Hepatocyte (in vitro differentiated cells): ENCODE data around the gene VASN.

Source experiments
- EZH2 ChIP-seq: fragments of 200-600 bp; sonication (generic); IDR thresholded peaks from 2 replicates; pipeline ENCODE4 v1.6.1; 2016; ENCODE audit warnings: antibody characterized with exemption, mild to moderate bottlenecking, borderline replicate concordance
- TF ChIP-seq, protein P1 (sequence below): fragments of 200-600 bp; sonication (generic); IDR thresholded peaks from 2 replicates; pipeline ENCODE4 v1.5.1; 2016; ENCODE audit warnings: antibody characterized with exemption, mild to moderate bottlenecking; ENCODE audit not compliant: poor library complexity

DNA sequence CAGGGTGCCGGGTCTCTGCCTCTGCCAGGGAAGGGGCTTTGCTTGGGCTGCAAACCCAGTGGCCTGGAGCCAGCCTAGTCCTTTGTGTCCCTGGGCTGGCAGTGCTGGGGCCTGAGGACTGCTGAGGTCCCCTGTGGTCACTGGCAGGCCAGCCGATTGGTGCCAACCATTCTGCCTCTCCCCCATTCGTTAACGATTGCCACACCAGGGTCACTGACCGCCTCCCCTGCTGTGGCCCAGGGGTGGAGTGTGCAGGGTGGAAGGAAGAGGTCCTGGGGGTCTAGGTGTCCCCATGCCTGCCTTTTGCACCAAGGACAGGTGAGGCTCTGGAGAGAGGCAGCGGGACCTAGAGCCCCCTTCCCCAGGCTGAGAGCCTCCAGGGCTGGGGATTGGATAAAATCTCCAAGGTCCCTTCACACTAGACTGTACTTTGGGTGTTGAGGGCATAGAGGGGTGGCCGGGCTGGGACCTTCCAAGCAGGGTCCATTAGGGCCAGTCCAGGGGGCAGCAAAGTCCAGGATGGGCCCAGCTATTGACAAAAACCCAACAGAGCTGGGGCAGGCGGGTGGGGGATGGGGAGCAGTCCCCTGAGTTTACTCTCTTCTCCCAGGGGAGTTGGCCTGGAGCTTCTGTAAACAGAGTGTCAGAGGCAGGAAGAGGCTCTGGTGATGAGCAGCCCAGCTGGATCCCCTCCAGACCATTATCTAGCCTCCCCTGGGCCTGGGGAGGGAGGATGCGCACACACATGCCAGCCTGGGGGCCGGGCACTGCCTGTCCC lies 1.1 kb downstream of the VASN start:
- TF ChIP-seq, protein P1, sequence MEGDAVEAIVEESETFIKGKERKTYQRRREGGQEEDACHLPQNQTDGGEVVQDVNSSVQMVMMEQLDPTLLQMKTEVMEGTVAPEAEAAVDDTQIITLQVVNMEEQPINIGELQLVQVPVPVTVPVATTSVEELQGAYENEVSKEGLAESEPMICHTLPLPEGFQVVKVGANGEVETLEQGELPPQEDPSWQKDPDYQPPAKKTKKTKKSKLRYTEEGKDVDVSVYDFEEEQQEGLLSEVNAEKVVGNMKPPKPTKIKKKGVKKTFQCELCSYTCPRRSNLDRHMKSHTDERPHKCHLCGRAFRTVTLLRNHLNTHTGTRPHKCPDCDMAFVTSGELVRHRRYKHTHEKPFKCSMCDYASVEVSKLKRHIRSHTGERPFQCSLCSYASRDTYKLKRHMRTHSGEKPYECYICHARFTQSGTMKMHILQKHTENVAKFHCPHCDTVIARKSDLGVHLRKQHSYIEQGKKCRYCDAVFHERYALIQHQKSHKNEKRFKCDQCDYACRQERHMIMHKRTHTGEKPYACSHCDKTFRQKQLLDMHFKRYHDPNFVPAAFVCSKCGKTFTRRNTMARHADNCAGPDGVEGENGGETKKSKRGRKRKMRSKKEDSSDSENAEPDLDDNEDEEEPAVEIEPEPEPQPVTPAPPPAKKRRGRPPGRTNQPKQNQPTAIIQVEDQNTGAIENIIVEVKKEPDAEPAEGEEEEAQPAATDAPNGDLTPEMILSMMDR, result no peak
- TF ChIP-seq EZH2, result no peak
